Smooth muscle cell (in vitro differentiated cells): Measurements from ENCODE around the gene NEB. TPM values are rescaled to one million over a fixed set of nuclear protein-coding genes. Genes with fewer than 3 reads are reported as not detected.

Experiments
- DNase-seq: peaks from one replicate; lab custom pipeline; 2025; ENCODE audit not compliant: unreplicated experiment; lab: John Stamatoyannopoulos, UW
- H2AFZ ChIP-seq: fragments of 200-600 bp; sonication (generic); 2 replicates; pipeline ENCODE4 v1.6.0; 2016; ENCODE audit warnings: antibody characterized with exemption, low read depth, mild to moderate bottlenecking
- H3F3A ChIP-seq: fragments of 200-600 bp; sonication (generic); 2 replicates; pipeline ENCODE4 v1.6.0; 2017; ENCODE audit warnings: antibody characterized with exemption, low read depth
- H3K27ac ChIP-seq: fragments of 200-600 bp; sonication (generic); 2 replicates; pipeline ENCODE4 v1.5.1; 2016; ENCODE audit warnings: low read depth, mild to moderate bottlenecking
- H3K27me3 ChIP-seq: fragments of 200-600 bp; sonication (generic); 2 replicates; pipeline ENCODE4 v1.6.1; 2016; ENCODE audit warnings: low read depth, mild to moderate bottlenecking
- H3K36me3 ChIP-seq: fragments of 200-600 bp; sonication (generic); 2 replicates; pipeline ENCODE4 v1.5.1; 2016; ENCODE audit warnings: low read depth
- H3K4me1 ChIP-seq: fragments of 200-600 bp; sonication (generic); 2 replicates; pipeline ENCODE4 v1.5.1; 2016; ENCODE audit warnings: low read depth
- H3K4me2 ChIP-seq: fragments of 200-600 bp; sonication (generic); 2 replicates; pipeline ENCODE4 v1.6.0; 2016; ENCODE audit warnings: mild to moderate bottlenecking
- H3K4me3 ChIP-seq: fragments of 200-600 bp; sonication (generic); 2 replicates; pipeline ENCODE4 v1.5.1; 2016; ENCODE audit warnings: mild to moderate bottlenecking
- H3K79me2 ChIP-seq: fragments of 200-600 bp; sonication (generic); 2 replicates; pipeline ENCODE4 v1.6.0; 2016; ENCODE audit warnings: low read depth, mild to moderate bottlenecking
- H3K9ac ChIP-seq: fragments of 200-600 bp; sonication (generic); 2 replicates; pipeline ENCODE4 v1.6.0; 2016; ENCODE audit warnings: low read depth
- H3K9me3 ChIP-seq: fragments of 200-600 bp; sonication (generic); replicated peaks from 2 replicates; pipeline ENCODE4 v1.5.1; 2016; ENCODE audit warnings: low read depth
- H4K20me1 ChIP-seq: fragments of 200-600 bp; sonication (generic); 2 replicates; pipeline ENCODE4 v1.6.0; 2016; ENCODE audit warnings: low read depth
- WGBS: methylation state at CpG from one replicate; pipeline ENCODE4 v1.1.7; 2016; ENCODE audit warnings: low lambda C conversion rate; 5-methylcytosine and 5-hydroxymethylcytosine counted together
- polyA plus RNA-seq: library from polyadenylated mRNA; unstranded; fragments of >200 nt; fragmentation: Nextera tagmentation; extraction: Ambion mirVana; gene quantifications from 2 replicates; pipeline ENCODE4 v1.2.1, GENCODE V29; 2016
- total RNA-seq: library from RNA; depleted of rRNA; stranded (reverse); fragments of >200 nt; gene quantifications from 2 replicates; pipeline ENCODE4 v1.2.3, GENCODE V29; 2014
- TF ChIP-seq, protein P1 (sequence below): fragments of 200-600 bp; sonication (generic); IDR thresholded peaks from 2 replicates; pipeline ENCODE4 v1.5.1; 2017; ENCODE audit warnings: borderline replicate concordance, mild to moderate bottlenecking, antibody characterized with exemption; ENCODE audit not compliant: insufficient read depth, poor library complexity, severe bottlenecking

The NEB gene
- total and polyA plus RNA-seq, 2 experiments from 2014 or later, result 0.18 to 1.3 TPM

DNA sequence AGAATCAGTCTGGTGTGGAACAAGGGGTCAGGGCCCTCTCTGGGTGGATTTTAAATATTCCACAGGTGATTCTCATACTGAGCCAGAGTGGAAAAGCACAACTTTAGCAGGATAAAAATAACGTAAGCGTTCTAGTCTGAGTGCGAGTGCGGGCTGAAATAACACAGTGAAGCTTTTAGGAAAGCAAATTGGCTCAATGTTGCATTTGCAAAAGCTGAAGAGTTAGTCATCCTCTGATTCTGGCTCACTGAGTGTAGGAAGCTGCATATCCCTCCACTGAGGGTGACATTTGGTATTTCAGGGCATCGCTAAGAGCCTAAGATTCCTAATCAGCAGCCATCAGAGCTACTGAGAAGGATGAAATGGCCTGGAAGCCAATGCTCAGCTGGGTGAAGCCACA, 189.8 kb downstream of the NEB start:
- H3K9ac ChIP-seq, result no peak overlapping the region
- no peaks in the 10 kb centered on the region for H3K9me3 ChIP-seq
- no peaks in the 10 kb centered on the region for H4K20me1 ChIP-seq
- no peak overlapping the region for H3K4me3 ChIP-seq
- WGBS, result 77% methylated on average over 5 of the region's 5 CpGs
- no peak overlapping the region for H3K27ac ChIP-seq
- no peak overlapping the region for H2AFZ ChIP-seq
- no peaks in the 10 kb centered on the region for H3K27me3 ChIP-seq
- H3K4me1 ChIP-seq, result no peaks in the 10 kb centered on the region
- DNase-seq, result no peak
- H3K36me3 ChIP-seq, result no peaks in the 10 kb centered on the region
- no peak overlapping the region for H3K4me2 ChIP-seq
- H3F3A ChIP-seq, result no peaks in the 10 kb centered on the region
- H3K79me2 ChIP-seq, result no peaks in the 10 kb centered on the region
- TF ChIP-seq, protein P1, sequence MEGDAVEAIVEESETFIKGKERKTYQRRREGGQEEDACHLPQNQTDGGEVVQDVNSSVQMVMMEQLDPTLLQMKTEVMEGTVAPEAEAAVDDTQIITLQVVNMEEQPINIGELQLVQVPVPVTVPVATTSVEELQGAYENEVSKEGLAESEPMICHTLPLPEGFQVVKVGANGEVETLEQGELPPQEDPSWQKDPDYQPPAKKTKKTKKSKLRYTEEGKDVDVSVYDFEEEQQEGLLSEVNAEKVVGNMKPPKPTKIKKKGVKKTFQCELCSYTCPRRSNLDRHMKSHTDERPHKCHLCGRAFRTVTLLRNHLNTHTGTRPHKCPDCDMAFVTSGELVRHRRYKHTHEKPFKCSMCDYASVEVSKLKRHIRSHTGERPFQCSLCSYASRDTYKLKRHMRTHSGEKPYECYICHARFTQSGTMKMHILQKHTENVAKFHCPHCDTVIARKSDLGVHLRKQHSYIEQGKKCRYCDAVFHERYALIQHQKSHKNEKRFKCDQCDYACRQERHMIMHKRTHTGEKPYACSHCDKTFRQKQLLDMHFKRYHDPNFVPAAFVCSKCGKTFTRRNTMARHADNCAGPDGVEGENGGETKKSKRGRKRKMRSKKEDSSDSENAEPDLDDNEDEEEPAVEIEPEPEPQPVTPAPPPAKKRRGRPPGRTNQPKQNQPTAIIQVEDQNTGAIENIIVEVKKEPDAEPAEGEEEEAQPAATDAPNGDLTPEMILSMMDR, result no peak

DNA sequence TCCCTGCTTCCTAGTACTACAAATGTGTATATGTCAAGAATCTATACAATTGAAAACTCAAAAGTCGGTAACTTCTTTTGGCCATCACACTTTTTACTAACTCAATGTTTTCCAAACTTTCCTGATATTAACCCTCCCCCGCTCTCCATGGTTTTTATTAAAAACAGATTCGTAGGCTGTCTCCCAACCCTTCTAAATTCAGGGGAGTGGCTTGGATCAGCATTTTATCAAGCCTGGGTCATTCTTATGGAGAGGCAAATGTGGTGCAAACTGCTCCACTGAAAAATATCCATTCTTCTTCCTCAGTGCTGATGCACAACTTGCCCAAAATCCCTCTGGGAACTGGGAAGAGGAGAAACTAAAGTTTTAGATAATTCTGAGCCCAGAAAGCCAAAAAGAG, 190.4 kb downstream of the NEB start:
- Histone ChIP-seq H3F3A (no peaks in the 10 kb centered on the region), H3K36me3 (no peaks in the 10 kb centered on the region), H2AFZ (no peak overlapping the region), H3K9me3 (no peaks in the 10 kb centered on the region), H3K79me2 (no peaks in the 10 kb centered on the region), H3K27me3 (no peaks in the 10 kb centered on the region), H4K20me1 (no peaks in the 10 kb centered on the region), H3K27ac (no peak overlapping the region), H3K4me1 (no peaks in the 10 kb centered on the region), H3K4me2 (no peak overlapping the region), H3K9ac (no peak overlapping the region), H3K4me3 (no peak overlapping the region)
- no peak for DNase-seq
- WGBS, result 92% methylated on average over 3 of the region's 3 CpGs
- TF ChIP-seq, protein P1, result no peak

DNA sequence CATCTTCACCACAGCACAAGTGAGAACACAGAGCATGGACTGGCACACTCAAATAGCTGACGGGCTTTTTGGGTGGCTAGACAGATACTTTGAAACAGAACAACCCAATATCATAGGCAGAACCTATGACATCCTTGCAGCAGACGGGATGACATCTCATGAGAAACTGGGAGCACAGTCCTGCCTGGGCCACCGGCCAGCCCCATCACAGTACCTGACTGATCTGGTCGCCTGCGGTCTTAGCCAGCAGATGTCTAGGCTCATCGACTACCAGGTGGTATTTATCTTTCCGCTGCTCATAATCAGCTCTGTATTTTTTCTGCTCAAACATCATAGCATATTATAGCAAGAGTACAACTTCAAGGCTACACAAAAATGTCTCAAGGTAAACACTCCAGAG, 200.3 kb downstream of the NEB start:
- H3K4me2 ChIP-seq, result no peak overlapping the region
- 91% methylated on average over 7 of the region's 7 CpGs for WGBS
- no peaks in the 10 kb centered on the region for H3F3A ChIP-seq
- no peak overlapping the region for H3K9ac ChIP-seq
- H3K79me2 ChIP-seq, result no peaks in the 10 kb centered on the region
- no peak overlapping the region for H3K4me3 ChIP-seq
- H4K20me1 ChIP-seq, result no peaks in the 10 kb centered on the region
- H3K36me3 ChIP-seq, result no peaks in the 10 kb centered on the region
- no peaks in the 10 kb centered on the region for H3K4me1 ChIP-seq
- no peak overlapping the region for H2AFZ ChIP-seq
- no peaks in the 10 kb centered on the region for H3K9me3 ChIP-seq
- TF ChIP-seq, protein P1, result no peak
- no peaks in the 10 kb centered on the region for H3K27me3 ChIP-seq
- H3K27ac ChIP-seq, result no peak overlapping the region
- no peak for DNase-seq

DNA sequence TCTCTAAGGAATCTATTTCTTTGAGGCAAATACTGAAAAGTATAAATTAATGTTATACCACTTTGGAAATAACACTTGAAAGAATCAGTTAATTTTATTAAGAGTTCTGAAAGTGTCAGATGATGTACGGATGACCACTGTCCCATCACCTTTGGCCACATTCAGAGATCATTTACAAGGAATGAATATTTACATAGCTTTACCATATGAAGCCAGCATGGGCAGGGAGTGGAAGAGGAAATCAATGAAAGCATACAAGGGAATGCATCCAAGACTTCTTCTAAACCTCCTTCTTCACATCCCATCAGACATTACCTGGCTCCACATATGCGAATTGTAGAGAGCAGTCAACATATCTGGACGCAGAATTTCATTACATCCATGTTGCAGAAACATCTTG, 201.1 kb downstream of the NEB start:
- Histone ChIP-seq H3K79me2 (no peaks in the 10 kb centered on the region), H3K36me3 (no peaks in the 10 kb centered on the region), H3F3A (no peaks in the 10 kb centered on the region), H3K4me1 (no peaks in the 10 kb centered on the region), H2AFZ (no peak overlapping the region), H3K27me3 (no peaks in the 10 kb centered on the region), H3K27ac (no peak overlapping the region), H3K4me3 (no peak overlapping the region), H3K4me2 (no peak overlapping the region), H3K9me3 (no peaks in the 10 kb centered on the region), H4K20me1 (no peaks in the 10 kb centered on the region), H3K9ac (no peak overlapping the region)
- WGBS, result 89% methylated on average over 3 of the region's 3 CpGs
- DNase-seq, result no peak
- TF ChIP-seq, protein P1, result no peak
